ENCODE data around the gene LRGUK. TPM values are rescaled to one million over a fixed set of nuclear protein-coding genes. Genes with fewer than 3 reads are reported as not detected.

LRGUK gene
- total RNA-seq, 1 donor = 0.72 TPM

GRCh38 chr7:134248196-134248595 is 121.1 kb downstream of the LRGUK start:
- H4K20me1 ChIP-seq (ENCODE audit: insufficient read depth, low read length) = no peaks in the 10 kb centered on the region
- H3K79me2 ChIP-seq (ENCODE audit: insufficient read depth, low read length) = no peaks in the 10 kb centered on the region
- DNase-seq (ENCODE audit: insufficient read length, low spot score, missing footprints) = no peak
- no peaks in the 10 kb centered on the region for H3K36me3 ChIP-seq (ENCODE audit: insufficient read depth, low read length)
- H3K27me3 ChIP-seq (ENCODE audit: insufficient read depth, low read length) = peaks cover 5% of the 10 kb centered on the region
- no peak for TF ChIP-seq CTCF (IDR thresholded peaks at IDR 0.05; ENCODE audit: extremely low read depth, low read depth, low read length)
- no peak overlapping the region for H2AFZ ChIP-seq (ENCODE audit: low read length)
- no peak overlapping the region for H3K4me2 ChIP-seq (ENCODE audit: insufficient read depth, low read length)
- H3K9me3 ChIP-seq (ENCODE audit: low read depth, low read length) = no peaks in the 10 kb centered on the region
- H3K4me1 ChIP-seq (ENCODE audit: insufficient read depth, low read length) = no peaks in the 10 kb centered on the region
- H3K27ac ChIP-seq (ENCODE audit: low read depth, low read length) = no peak overlapping the region
- H3K4me3 ChIP-seq (ENCODE audit: insufficient read depth, low read length) = no peak overlapping the region

GRCh38 chr7:134254311-134254710 is 127.2 kb downstream of the LRGUK start:
- peak; percentile 19 for TF ChIP-seq CTCF (IDR thresholded peaks at IDR 0.05; ENCODE audit: extremely low read depth, low read depth, low read length)
- H3K27ac ChIP-seq (ENCODE audit: low read depth, low read length) = no peak overlapping the region
- no peaks in the 10 kb centered on the region for H3K36me3 ChIP-seq (ENCODE audit: insufficient read depth, low read length)
- no peak for DNase-seq (ENCODE audit: insufficient read length, low spot score, missing footprints)
- no peak overlapping the region for H2AFZ ChIP-seq (ENCODE audit: low read length)
- no peaks in the 10 kb centered on the region for H3K4me1 ChIP-seq (ENCODE audit: insufficient read depth, low read length)
- no peak overlapping the region for H3K4me2 ChIP-seq (ENCODE audit: insufficient read depth, low read length)
- no peaks in the 10 kb centered on the region for H3K27me3 ChIP-seq (ENCODE audit: insufficient read depth, low read length)
- H3K79me2 ChIP-seq (ENCODE audit: insufficient read depth, low read length) = no peaks in the 10 kb centered on the region
- no peaks in the 10 kb centered on the region for H4K20me1 ChIP-seq (ENCODE audit: insufficient read depth, low read length)
- no peaks in the 10 kb centered on the region for H3K9me3 ChIP-seq (ENCODE audit: low read depth, low read length)
- H3K4me3 ChIP-seq (ENCODE audit: insufficient read depth, low read length) = no peak overlapping the region

- no peak for DNase-seq (ENCODE audit: insufficient read length, low spot score, missing footprints)
- H4K20me1 ChIP-seq (ENCODE audit: insufficient read depth, low read length) = no peaks in the 10 kb centered on the region
These were observed 128.7 kb downstream of the LRGUK start for GRCh38 chr7:134255814-134256213.

GRCh38 chr7:134262322-134262721 is 135.2 kb downstream of the LRGUK start:
- H2AFZ ChIP-seq (ENCODE audit: low read length) = no peak overlapping the region
- H3K4me3 ChIP-seq (ENCODE audit: insufficient read depth, low read length) = no peak overlapping the region
- no peaks in the 10 kb centered on the region for H4K20me1 ChIP-seq (ENCODE audit: insufficient read depth, low read length)

More at GRCh38 chr7:134255814-134256213, 128.7 kb downstream of the LRGUK start:
- Histone ChIP-seq H2AFZ (ENCODE audit: low read length) (no peak overlapping the region), H3K79me2 (ENCODE audit: insufficient read depth, low read length) (no peaks in the 10 kb centered on the region), H3K4me3 (ENCODE audit: insufficient read depth, low read length) (no peak overlapping the region), H3K27ac (ENCODE audit: low read depth, low read length) (no peak overlapping the region), H3K4me2 (ENCODE audit: insufficient read depth, low read length) (no peak overlapping the region), H3K36me3 (ENCODE audit: insufficient read depth, low read length) (no peaks in the 10 kb centered on the region), H3K4me1 (ENCODE audit: insufficient read depth, low read length) (no peaks in the 10 kb centered on the region), H3K9me3 (ENCODE audit: low read depth, low read length) (no peaks in the 10 kb centered on the region), H3K27me3 (ENCODE audit: insufficient read depth, low read length) (no peaks in the 10 kb centered on the region)
- TF ChIP-seq CTCF (IDR thresholded peaks at IDR 0.05; ENCODE audit: extremely low read depth, low read depth, low read length) = no peak

More at GRCh38 chr7:134262322-134262721, 135.2 kb downstream of the LRGUK start:
- no peaks in the 10 kb centered on the region for H3K27me3 ChIP-seq (ENCODE audit: insufficient read depth, low read length)
- no peak for DNase-seq (ENCODE audit: insufficient read length, low spot score, missing footprints)
- no peaks in the 10 kb centered on the region for H3K9me3 ChIP-seq (ENCODE audit: low read depth, low read length)
- H3K36me3 ChIP-seq (ENCODE audit: insufficient read depth, low read length) = no peaks in the 10 kb centered on the region
- no peaks in the 10 kb centered on the region for H3K79me2 ChIP-seq (ENCODE audit: insufficient read depth, low read length)
- no peaks in the 10 kb centered on the region for H3K4me1 ChIP-seq (ENCODE audit: insufficient read depth, low read length)
- no peak for TF ChIP-seq CTCF (IDR thresholded peaks at IDR 0.05; ENCODE audit: extremely low read depth, low read depth, low read length)
- no peak overlapping the region for H3K27ac ChIP-seq (ENCODE audit: low read depth, low read length)
- no peak overlapping the region for H3K4me2 ChIP-seq (ENCODE audit: insufficient read depth, low read length)
